Activated CD4-positive, alpha-beta T cell treated with anti-CD3 and anti-CD28 coated beads, Interleukin-10, Interleukin-2, amounts not matched to agents 100 ng/mL and 50 ng/mL, durations not matched to agents 16 hours and 8 hours (primary cell): ENCODE data around the gene CTNNA1.
A peak's percentile ranks its signal among the peaks of the same experiment; 100 is the strongest.
"Not testable (repeated sequence)": the region's sequence is repeated elsewhere in the genome, so short reads cannot be mapped to it uniquely, and the experiment has no call there.

Source experiments
- DNase-seq: peaks from one replicate; pipeline ENCODE4 v3.0.0-alpha.2; 2020

CTNNA1 gene, protein sequence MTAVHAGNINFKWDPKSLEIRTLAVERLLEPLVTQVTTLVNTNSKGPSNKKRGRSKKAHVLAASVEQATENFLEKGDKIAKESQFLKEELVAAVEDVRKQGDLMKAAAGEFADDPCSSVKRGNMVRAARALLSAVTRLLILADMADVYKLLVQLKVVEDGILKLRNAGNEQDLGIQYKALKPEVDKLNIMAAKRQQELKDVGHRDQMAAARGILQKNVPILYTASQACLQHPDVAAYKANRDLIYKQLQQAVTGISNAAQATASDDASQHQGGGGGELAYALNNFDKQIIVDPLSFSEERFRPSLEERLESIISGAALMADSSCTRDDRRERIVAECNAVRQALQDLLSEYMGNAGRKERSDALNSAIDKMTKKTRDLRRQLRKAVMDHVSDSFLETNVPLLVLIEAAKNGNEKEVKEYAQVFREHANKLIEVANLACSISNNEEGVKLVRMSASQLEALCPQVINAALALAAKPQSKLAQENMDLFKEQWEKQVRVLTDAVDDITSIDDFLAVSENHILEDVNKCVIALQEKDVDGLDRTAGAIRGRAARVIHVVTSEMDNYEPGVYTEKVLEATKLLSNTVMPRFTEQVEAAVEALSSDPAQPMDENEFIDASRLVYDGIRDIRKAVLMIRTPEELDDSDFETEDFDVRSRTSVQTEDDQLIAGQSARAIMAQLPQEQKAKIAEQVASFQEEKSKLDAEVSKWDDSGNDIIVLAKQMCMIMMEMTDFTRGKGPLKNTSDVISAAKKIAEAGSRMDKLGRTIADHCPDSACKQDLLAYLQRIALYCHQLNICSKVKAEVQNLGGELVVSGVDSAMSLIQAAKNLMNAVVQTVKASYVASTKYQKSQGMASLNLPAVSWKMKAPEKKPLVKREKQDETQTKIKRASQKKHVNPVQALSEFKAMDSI

DNA sequence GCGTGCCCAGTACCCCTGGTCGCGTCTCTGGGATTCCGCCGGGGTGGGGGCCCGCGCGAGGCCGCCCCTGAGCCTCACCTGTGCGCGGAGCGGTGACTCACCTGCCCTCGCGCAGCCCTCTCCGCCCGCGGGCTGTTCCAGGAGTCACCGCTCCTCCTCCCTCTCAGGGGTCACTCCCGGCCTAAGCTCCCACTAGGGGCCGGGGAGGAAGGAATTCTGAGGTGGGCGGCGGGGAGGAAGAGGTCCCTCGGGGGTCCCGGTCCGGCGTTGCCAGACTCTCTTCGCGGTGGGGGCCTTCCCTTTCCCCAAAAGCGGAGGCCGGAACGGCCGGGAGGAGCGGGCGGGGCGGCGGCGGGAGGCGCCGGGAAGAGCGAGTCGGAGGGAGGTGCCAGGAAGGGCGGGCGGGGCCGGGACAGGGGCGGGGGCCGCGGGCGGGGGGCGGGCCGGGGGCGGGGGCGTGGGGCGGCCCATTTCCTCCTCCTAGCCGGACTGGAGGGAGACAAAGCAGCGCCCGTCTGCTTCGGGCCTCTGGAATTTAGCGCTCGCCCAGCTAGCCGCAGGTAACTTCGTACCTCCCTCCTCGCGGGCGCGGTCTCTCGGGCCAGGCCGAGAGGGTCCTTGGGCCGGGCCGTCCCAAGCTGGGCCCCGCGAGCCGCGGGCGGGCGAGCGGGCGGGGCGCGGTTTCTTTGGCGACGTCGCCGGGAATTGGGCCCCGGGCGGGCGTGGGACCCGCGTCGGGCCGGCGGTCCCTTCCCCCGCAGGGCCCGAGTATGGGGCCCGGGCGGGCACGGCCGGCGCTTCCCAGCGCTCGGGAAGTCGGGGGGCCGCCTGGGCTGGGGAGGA, at the start of gene CTNNA1:
CTNNA1 (plus strand) TSS at position 475 of the 843 bp plus-strand sequence. CDS start 28,500 bp downstream, outside the sequence.
- DNase-seq, result peak; percentile 66

DNA sequence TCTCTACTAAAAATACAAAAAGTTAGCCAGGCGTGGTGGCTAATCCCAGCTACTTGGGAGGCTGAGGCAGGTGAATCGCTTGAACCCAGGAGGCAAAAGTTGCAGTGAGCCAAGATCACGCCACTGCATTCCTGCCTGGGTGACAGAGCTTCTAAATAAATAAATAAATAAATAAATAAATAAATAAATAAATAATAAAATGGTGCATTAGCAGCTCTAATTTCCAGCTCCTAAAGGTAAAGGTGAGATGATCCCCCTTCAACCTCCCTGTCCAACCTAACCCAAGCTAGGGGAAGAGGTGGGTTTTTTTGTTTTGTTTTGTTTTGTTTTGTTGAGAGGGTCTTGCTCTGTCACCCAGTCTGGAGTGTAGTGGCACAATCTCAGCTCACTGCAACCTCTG, 49.4 kb upstream of the CTNNA1 start:
- DNase-seq, result not testable (repeated sequence)

DNA sequence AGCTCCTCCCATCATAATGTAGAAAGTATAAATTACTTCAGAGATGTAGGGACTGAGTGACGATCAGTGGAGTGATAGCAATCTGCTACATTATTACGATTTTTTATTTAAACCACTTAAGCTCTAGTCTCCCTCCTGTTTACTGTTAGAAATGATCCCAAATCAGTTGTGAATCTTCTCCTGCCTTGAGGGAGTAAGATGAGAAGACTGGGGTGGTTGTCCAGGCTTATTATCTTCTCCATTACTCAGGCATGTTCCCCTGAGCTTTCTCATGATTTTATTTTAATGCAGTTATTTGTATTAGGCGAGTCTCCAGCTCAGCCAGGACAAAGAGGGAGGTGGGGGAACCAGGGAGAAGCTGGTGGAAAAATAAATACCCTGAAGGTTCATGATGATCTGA, 48.2 kb upstream of the CTNNA1 start:
- DNase-seq, result no peak

- no peak for DNase-seq
Measured at GRCh38 chr5:138705567-138705966, 47.7 kb upstream of the CTNNA1 start.

- DNase-seq, result no peak
Measured at GRCh38 chr5:138706655-138707480, 46.4 kb upstream of the CTNNA1 start.

DNA sequence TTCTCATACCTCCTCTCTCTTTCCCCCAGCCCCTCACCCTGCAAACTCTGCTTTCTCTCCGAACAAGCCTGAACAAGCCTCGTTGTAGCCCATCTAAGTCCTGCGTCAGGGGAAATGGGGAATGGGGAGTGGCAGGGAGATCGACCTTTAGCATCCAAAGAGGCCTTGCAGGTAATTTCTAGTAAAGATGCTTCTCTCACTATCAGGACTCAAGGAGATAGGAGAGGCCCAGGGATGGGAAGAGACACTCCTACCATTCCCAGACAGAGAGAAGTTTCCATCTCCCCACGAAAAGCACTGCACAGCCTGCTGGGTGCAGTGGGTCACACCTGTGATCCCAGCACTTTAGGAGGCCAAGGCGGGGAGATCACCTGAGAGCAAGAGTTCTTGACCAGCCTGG, 44.4 kb upstream of the CTNNA1 start:
- DNase-seq, result no peak

DNA sequence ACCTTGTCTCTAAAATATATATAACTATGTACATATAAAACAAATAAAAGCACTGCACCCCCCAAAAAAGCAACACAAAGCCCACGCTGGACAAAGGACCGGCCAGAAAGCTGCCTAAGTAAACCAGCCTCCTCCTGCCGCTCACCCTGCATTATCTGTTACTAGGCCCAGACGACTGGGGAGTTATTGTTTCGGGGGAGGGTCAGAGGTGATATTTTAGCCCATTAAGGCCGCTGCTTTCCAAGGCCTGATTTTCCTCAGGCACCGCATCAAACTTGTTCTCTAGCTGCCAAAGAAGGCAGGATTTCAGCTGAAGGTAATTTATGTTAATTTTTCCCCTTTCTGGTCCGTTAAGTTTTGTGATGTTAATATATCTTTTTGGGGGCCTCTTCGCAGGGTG, 44.0 kb upstream of the CTNNA1 start:
- DNase-seq, result no peak

GRCh38 chr5:138711087-138711486, 42.1 kb upstream of the CTNNA1 start:
- DNase-seq, result no peak

- no peak for DNase-seq
Measured at GRCh38 chr5:138711811-138712210, 41.4 kb upstream of the CTNNA1 start.

GRCh38 chr5:138712324-138712723, 40.9 kb upstream of the CTNNA1 start:
- no peak for DNase-seq

GRCh38 chr5:138712791-138713190, 40.4 kb upstream of the CTNNA1 start:
- DNase-seq, result no peak

DNA sequence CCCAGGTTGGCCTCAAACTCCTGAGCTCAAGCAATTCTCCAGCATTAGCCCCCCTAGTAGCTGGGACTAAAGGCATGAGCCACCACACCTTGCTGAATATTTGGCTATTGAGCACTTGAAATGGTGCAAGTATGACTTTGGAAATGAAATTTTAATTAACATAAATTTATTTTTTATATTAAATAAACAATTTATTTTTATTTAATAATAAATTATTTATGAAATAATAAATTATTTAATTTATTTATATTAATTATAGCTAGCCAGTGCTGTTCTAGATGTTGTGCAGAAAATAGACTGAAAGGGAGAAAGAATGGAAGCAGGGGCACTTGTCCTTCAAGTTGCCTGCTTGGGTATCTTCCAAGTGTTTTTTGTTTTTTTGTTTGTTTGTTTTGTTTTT, 40.0 kb upstream of the CTNNA1 start:
- no peak for DNase-seq

DNA sequence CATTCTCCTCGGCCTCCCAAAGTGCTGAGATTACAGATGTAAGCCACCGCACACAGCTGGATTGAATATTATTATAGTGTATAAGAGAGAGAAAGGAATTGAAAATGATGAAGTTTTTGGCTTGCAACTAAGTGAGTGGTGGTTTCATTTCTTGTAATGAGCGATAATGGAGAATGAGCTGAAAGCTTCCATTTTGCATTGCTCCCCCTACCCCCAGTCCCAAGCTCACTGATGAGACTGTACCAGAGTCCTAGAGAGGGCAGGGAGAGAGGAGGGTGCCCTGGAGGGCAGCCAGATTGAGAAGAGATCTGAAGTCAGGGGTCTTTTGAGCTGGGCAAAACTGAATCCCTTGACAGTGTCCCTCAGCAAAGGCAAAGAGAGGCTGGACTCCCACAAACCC, 38.5 kb upstream of the CTNNA1 start:
- DNase-seq, result no peak

DNA sequence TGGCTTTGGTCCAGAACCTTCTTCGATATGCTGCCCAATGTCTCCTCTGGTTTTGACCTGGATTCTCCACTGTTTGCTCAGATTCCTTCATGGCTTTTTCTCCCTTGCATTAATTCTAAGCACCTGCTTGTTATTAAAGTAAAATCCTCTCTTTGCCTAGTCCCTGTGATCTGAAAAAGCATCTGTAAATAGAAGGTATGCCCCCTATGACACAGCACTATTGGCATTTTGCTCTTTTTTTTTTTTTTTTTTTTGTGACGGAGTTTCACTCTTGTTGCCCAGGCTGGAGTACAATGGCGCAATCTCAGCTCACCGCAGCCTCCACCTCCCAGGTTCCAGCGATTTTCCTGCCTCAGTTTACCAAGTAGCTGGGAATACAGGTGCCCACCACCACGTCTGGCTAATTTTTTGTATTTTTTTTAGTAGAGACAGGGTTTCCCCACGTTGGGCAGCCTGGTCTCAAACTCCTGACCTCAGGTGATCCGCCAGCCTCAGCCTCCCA, 37.2 kb upstream of the CTNNA1 start:
- DNase-seq, result not testable (repeated sequence)

DNA sequence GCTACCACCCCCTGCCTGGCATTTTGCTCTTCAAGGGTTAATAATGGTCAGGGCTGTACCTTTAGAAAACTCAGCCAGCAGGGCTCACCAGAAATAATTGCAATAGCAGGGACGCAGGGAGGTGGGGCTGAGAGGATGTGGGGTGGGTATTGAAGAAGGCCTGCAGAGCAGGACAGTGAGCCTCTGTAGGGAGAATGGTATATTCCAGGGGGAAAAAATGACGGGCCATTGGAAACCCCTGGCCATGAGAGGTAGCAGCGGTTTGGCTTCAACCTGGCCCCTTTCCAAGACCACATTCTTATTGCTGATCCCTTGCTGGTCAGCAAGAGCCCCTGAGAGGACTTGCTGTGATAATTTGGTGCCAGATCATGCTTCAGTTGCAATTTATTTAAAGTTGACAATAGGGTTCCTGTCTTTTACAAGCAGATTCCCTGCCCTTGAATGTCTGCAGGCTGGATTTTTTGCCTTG, 36.7 kb upstream of the CTNNA1 start:
- no peak for DNase-seq

DNA sequence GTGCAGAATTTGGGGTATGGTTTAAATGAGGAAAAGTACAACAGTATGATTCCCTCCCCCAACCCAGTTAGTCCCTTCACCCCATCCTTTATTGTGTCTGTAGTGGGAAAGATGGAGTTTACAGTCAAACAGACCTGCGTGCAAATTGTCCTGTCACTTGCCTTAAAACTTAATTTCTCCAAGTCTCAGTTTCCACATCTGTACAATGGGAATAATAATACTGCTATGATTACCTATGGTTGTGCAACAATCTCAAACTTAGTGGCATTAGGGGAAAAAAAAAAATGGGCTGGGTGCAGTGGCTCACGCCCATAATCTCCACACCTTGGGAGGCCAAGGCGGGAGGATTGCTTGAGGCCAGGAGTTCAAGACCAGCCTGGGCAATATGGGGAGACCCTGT, 35.8 kb upstream of the CTNNA1 start:
- DNase-seq, result no peak

DNA sequence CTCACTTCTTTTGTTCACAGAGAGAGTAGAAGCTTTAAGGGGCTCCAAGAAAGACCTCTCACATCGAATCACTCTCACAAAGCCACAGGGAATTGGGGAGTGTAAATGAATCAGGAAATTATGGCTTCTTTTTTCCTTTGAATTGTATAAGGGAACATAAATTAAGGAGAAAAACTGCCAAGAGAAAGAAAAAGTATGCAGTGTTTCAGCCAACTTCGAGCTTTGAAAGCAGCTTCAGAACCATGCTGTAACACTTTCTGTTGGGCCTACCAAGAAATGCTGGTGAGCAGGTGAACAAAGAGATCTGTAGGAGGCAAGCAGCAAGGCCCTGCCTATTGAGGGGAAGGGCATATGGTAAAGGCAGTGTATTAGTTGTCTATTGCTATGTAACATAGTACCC, 33.4 kb upstream of the CTNNA1 start:
- no peak for DNase-seq

DNA sequence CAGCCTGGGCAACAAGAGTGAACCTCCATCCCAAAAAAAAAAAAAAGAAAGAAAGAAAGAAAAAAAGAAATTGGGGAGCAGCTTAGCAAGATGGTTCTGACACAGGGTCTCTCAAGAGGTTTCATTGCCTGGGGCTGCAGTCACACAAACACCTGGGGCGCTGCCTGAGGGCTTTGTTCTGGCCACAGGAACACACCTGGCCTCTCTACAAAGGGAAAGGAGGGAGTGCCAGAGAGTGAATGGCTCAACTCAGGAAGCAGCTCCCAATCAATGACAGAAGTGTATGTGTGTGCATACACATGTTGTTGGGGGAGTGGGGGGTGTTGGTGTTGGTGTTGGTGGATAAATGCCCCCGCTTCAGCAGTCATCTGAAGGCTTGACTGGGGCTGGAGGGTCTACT, 32.4 kb upstream of the CTNNA1 start:
- DNase-seq, result no peak

DNA sequence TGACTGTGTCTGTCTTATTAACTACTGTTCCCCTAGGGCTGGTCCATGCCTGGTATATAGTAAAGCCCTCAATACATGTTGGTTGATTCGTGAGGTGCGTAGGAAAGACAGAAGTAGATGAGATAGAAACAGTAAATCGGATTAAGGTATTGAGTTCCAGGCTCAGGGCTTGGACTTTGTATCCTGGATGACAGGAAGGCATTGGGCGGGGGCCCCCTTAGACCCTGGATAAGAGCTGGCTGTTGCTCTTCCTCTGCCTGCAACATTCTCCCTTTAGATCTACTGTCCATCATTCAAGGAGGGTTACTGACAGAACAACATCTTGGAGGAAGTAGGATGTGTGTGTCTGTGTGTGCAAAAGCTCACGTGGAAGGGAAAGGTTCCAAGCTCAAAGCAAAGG, 31.2 kb upstream of the CTNNA1 start:
- DNase-seq, result no peak

DNA sequence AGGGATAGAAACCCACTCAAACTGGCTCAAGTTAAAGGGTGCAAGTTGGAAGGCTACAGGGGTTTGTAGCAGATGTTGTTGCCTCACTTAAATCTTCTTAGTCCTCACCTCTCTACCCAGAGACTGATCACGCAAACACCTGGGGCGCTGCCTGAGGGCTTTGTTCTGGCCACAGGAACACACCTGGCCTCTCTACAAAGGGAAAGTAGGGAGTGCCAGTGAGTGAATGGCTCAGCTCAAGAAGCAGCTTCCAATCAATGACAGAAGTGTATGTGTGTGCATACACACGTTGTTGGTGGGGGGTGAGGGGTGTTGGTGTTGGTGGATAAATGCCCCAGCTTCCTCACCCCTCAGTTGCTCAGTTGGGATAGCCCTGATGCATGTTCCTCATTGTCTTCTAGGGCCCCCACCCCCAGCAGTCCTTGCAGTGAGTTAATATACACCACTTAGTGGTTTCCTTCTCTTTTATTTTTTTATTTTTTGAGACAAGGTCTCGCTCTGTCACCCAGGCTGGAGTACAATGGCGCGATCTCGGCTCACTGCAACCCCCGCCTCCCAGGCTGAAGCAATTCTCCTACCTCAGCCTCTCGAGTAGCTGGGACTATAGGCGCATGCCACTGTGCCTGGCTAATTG, 30.6 kb upstream of the CTNNA1 start:
- DNase-seq, result no peak

DNA sequence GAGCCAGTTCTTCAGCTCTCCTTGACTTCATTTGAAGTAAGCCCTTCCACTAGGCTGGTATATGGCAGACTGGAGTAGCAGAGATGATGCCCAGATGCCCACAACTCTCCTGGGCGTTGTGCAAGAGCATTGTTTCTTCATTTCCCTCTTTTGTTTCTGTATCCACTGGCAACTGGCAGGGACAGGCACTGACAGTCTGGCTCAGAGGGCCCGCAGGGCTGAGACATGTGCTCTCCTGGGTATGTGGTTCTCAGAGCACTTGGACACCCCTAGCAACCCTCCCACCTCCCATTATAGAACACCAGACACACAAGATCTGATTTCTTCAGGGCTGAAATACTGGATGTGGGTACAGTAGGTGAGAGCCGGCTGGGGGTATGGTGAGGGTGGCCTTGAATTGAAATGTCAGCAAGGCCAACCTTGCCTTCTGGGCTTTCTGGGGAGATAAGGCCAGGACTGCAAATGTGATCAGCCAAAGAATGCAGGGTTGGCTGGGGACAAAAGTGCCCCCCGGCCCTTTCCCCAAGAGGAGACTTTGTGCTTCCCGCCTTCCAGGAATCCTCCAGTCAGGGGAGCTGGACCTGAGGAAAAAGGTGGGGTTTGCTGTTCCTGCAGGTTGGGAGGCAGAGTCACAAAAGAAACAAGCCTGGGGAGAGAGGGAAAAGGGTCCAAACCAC, 28.6 kb upstream of the CTNNA1 start:
- DNase-seq, result no peak
